Chondrocyte (in vitro differentiated cells): ENCODE data around the gene SESTD1. TPM values are rescaled to one million over a fixed set of nuclear protein-coding genes. Genes with fewer than 3 reads are reported as not detected.

Experiments used
- DNase-seq: peaks from one replicate; pipeline ENCODE4 v3.0.0; 2021; ENCODE audit warnings: mixed read lengths, low spot score
- H3K27ac Mint-ChIP-seq: one replicate; pipeline ENCODE4 v1.8.0; 2021; ENCODE audit warnings: mild to moderate bottlenecking, moderate library complexity, mixed read lengths; ENCODE audit not compliant: unreplicated experiment
- H3K27me3 Mint-ChIP-seq: 2 replicates; pipeline ENCODE4 v1.8.0; 2021; ENCODE audit warnings: low read depth, mixed read lengths
- H3K36me3 Mint-ChIP-seq: 2 replicates; pipeline ENCODE4 v1.8.0; 2021; ENCODE audit warnings: low read depth, mixed read lengths
- H3K4me1 Mint-ChIP-seq: 2 replicates; pipeline ENCODE4 v1.8.0; 2021; ENCODE audit warnings: low read depth, mild to moderate bottlenecking, mixed read lengths
- H3K4me3 Mint-ChIP-seq: one replicate; pipeline ENCODE4 v1.8.0; 2021; ENCODE audit warnings: mild to moderate bottlenecking, moderate library complexity, mixed read lengths; ENCODE audit not compliant: unreplicated experiment
- H3K9me3 Mint-ChIP-seq: 2 replicates; pipeline ENCODE4 v1.8.0; 2021; ENCODE audit warnings: low read depth, mixed read lengths
- CTCF ChIP-seq: fragments of 200-600 bp; sonication (generic); IDR thresholded peaks from 2 replicates; pipeline ENCODE4 v1.5.0; 2021; ENCODE audit warnings: antibody characterized with exemption, mild to moderate bottlenecking, moderate library complexity
- total RNA-seq: library from RNA; stranded (reverse); gene quantifications from 3 replicates; pipeline ENCODE4 v1.2.1, GENCODE V29; 2021

Gene SESTD1
- total RNA-seq, 1 donor from 2014 or later = 101 TPM

GRCh38 chr2:179290329-179290728 lies 25.7 kb upstream of the SESTD1 start:
- no peaks in the 10 kb centered on the region for H3K36me3 Mint-ChIP-seq
- no peak for TF ChIP-seq CTCF
- H3K4me1 Mint-ChIP-seq = no peaks in the 10 kb centered on the region
- H3K9me3 Mint-ChIP-seq = no peaks in the 10 kb centered on the region
- H3K4me3 Mint-ChIP-seq = no peak overlapping the region
- no peak for DNase-seq
- peaks cover under 1% of the 10 kb centered on the region for H3K27me3 Mint-ChIP-seq
- H3K27ac Mint-ChIP-seq = no peak overlapping the region

GRCh38 chr2:179285060-179285459 lies 20.4 kb upstream of the SESTD1 start:
- Mint-ChIP-seq H3K4me1 (no peaks in the 10 kb centered on the region), H3K9me3 (no peaks in the 10 kb centered on the region), H3K27ac (no peak overlapping the region), H3K4me3 (no peak overlapping the region), H3K36me3 (no peaks in the 10 kb centered on the region), H3K27me3 (peaks cover 2% of the 10 kb centered on the region)
- no peak for DNase-seq
- TF ChIP-seq CTCF = no peak

- peaks cover 34% of the 10 kb centered on the region for H3K4me1 Mint-ChIP-seq
- no peak overlapping the region for H3K4me3 Mint-ChIP-seq
- DNase-seq = no peak
- no peaks in the 10 kb centered on the region for H3K27me3 Mint-ChIP-seq
- no peaks in the 10 kb centered on the region for H3K36me3 Mint-ChIP-seq
- no peaks in the 10 kb centered on the region for H3K9me3 Mint-ChIP-seq
- no peak overlapping the region for H3K27ac Mint-ChIP-seq
- TF ChIP-seq CTCF = no peak
Observed at GRCh38 chr2:179277429-179278196, 13.0 kb upstream of the SESTD1 start.

- no peak for DNase-seq
- Mint-ChIP-seq H3K4me3 (no peak overlapping the region), H3K27me3 (no peaks in the 10 kb centered on the region), H3K9me3 (no peaks in the 10 kb centered on the region), H3K27ac (peak overlapping the region; percentile 74), H3K36me3 (no peaks in the 10 kb centered on the region), H3K4me1 (peaks cover 47% of the 10 kb centered on the region)
- no peak for TF ChIP-seq CTCF
Observed at GRCh38 chr2:179275253-179276012, 10.8 kb upstream of the SESTD1 start.

- no peaks in the 10 kb centered on the region for H3K36me3 Mint-ChIP-seq
- H3K4me3 Mint-ChIP-seq = no peak overlapping the region
- DNase-seq = no peak
- peak overlapping the region; percentile 74 for H3K27ac Mint-ChIP-seq
- TF ChIP-seq CTCF = no peak
- H3K9me3 Mint-ChIP-seq = no peaks in the 10 kb centered on the region
- H3K27me3 Mint-ChIP-seq = no peaks in the 10 kb centered on the region
- H3K4me1 Mint-ChIP-seq = peaks cover 47% of the 10 kb centered on the region
Observed at GRCh38 chr2:179274749-179275148, 10.1 kb upstream of the SESTD1 start.
